ENCODE measurements around the gene DEDD2. TPM values are rescaled to one million over a fixed set of nuclear protein-coding genes. Genes with fewer than 3 reads are reported as not detected.

DEDD2 gene
- polyA plus RNA-seq, 3 donors, result 125 to 141 (median 133) TPM

- Histone ChIP-seq H2AFZ (ENCODE audit: insufficient read depth, low read depth, low read length, poor library complexity, severe bottlenecking) (no peak overlapping the region), H3K4me3 (replicated peaks in 1 of 3; ENCODE audit: low read depth in 2 of 3, low read length in 3 of 3) (no peak overlapping the region), H3K4me2 (replicated peaks; ENCODE audit: extremely low read depth, low read length, poor library complexity, severe bottlenecking) (no peak overlapping the region), H3K79me2 (ENCODE audit: insufficient read depth, low read length) (no peaks in the 10 kb centered on the region), H4K20me1 (ENCODE audit: insufficient read depth, low read length) (no peaks in the 10 kb centered on the region), H3K9ac (ENCODE audit: insufficient read depth, low read length, poor library complexity, severe bottlenecking) (no peak overlapping the region), H3K36me3 (replicated peaks in 1 of 2; ENCODE audit: control insufficient read depth in 1 of 2, insufficient read depth in 2 of 2, low read length in 2 of 2) (no peaks in the 10 kb centered on the region), H3K27ac (ENCODE audit: low read depth in 1 of 2, low read length in 2 of 2) (no peak overlapping the region), H3K4me1 (ENCODE audit: control insufficient read depth in 1 of 2, insufficient read depth in 2 of 2, low read length in 2 of 2) (peaks cover 24 to 36% of the 10 kb centered on the region in 2 donors), H3K9me3 (replicated peaks in 1 of 2; ENCODE audit: control insufficient read depth in 1 of 2, insufficient read depth in 1 of 2, low read length in 2 of 2) (peaks cover 0 to 7% of the 10 kb centered on the region in 2 donors), H3K27me3 (ENCODE audit: control insufficient read depth in 2 of 2, insufficient read depth in 2 of 2, low read length in 2 of 2) (no peaks in the 10 kb centered on the region)
- peak; percentile 64 to 88 (median 86) for DNase-seq
- intact Hi-C loops (cut with micrococcal nuclease), result loop anchor here (1.0 to 10.0 kb wide), 2 partner anchors 9 to 93 kb away; no protein-coding TSS in a partner anchor
- Mint-ChIP-seq H3K27me3 (ENCODE audit: low read depth in 3 of 3) (peaks cover 3 to 7% (median 4%) of the 10 kb centered on the region in 3 donors), H3K4me1 (peaks cover 45% of the 10 kb centered on the region), H3K27ac (peak overlapping the region in 3 of 7 donors; percentile 0 to 85 (median 63)), H3K4me3 (peak overlapping the region in 1 of 2 donors; percentile 17), H3K9me3 (peaks cover 3 to 20% (median 12%) of the 10 kb centered on the region in 7 donors), H3K36me3 (peaks cover 13% of the 10 kb centered on the region in 2 donors)
- 86% methylated on average over 1 of the region's 3 CpGs for WGBS (ENCODE audit: insufficient coverage)
- no peak for TF ChIP-seq CTCF (IDR thresholded peaks at IDR 0.05)
Observed at GRCh38 chr19:42191855-42192254, 25.6 kb downstream of the DEDD2 start.

GRCh38 chr19:42191330-42191729, 26.1 kb downstream of the DEDD2 start:
- Mint-ChIP-seq H3K27me3 (ENCODE audit: low read depth in 3 of 3) (peaks cover 3 to 7% (median 4%) of the 10 kb centered on the region in 3 donors), H3K9me3 (peaks cover 3 to 20% (median 11%) of the 10 kb centered on the region in 7 donors), H3K4me1 (peaks cover 45% of the 10 kb centered on the region), H3K36me3 (peaks cover 8 to 9% of the 10 kb centered on the region in 2 donors), H3K27ac (peak overlapping the region in 3 of 7 donors; percentile 26 to 60 (median 30)), H3K4me3 (no peak overlapping the region)
- H4K20me1 ChIP-seq (ENCODE audit: insufficient read depth, low read length), result no peaks in the 10 kb centered on the region
- no peak overlapping the region for H3K4me3 ChIP-seq (replicated peaks in 1 of 3; ENCODE audit: low read depth in 2 of 3, low read length in 3 of 3)
- 89% methylated on average over 1 of the region's 1 CpG for WGBS (ENCODE audit: insufficient coverage)
- intact Hi-C loops (cut with micrococcal nuclease), result loop anchor here in 1 of 2 donors (10.0 kb wide), 1 partner anchor 93 kb away; no protein-coding TSS in a partner anchor
- H2AFZ ChIP-seq (ENCODE audit: insufficient read depth, low read depth, low read length, poor library complexity, severe bottlenecking), result no peak overlapping the region
- H3K9ac ChIP-seq (ENCODE audit: insufficient read depth, low read length, poor library complexity, severe bottlenecking), result no peak overlapping the region
- peaks cover 23 to 36% of the 10 kb centered on the region in 2 donors for H3K4me1 ChIP-seq (ENCODE audit: control insufficient read depth in 1 of 2, insufficient read depth in 2 of 2, low read length in 2 of 2)
- H3K27me3 ChIP-seq (ENCODE audit: control insufficient read depth in 2 of 2, insufficient read depth in 2 of 2, low read length in 2 of 2), result no peaks in the 10 kb centered on the region
- H3K4me2 ChIP-seq (replicated peaks; ENCODE audit: extremely low read depth, low read length, poor library complexity, severe bottlenecking), result no peak overlapping the region
- peaks cover 0 to 7% of the 10 kb centered on the region in 2 donors for H3K9me3 ChIP-seq (replicated peaks in 1 of 2; ENCODE audit: control insufficient read depth in 1 of 2, insufficient read depth in 1 of 2, low read length in 2 of 2)
- TF ChIP-seq CTCF (IDR thresholded peaks at IDR 0.05), result no peak
- H3K36me3 ChIP-seq (replicated peaks in 1 of 2; ENCODE audit: control insufficient read depth in 1 of 2, insufficient read depth in 2 of 2, low read length in 2 of 2), result no peaks in the 10 kb centered on the region
- H3K79me2 ChIP-seq (ENCODE audit: insufficient read depth, low read length), result no peaks in the 10 kb centered on the region
- DNase-seq, result no peak
- H3K27ac ChIP-seq (ENCODE audit: low read depth in 1 of 2, low read length in 2 of 2), result no peak overlapping the region
